H9 (cell line): ENCODE data around the gene PRKCD. TPM values are rescaled to one million over a fixed set of nuclear protein-coding genes. Genes with fewer than 3 reads are reported as not detected.

Source experiments
- DNase-seq: peaks from one replicate; pipeline ENCODE4 v3.0.0-alpha.2; 2017
- H2AFZ ChIP-seq: one replicate; pipeline ENCODE4 v1.6.1; 2013; ENCODE audit warnings: mild to moderate bottlenecking, low read length, control low read depth, moderate library complexity
- H2AK5ac ChIP-seq: 2 replicates; pipeline ENCODE4 v1.6.1; 2013; ENCODE audit warnings: low read length, control low read depth, mixed read lengths; ENCODE audit not compliant: insufficient read length
- H2BK120ac ChIP-seq: one replicate; pipeline ENCODE4 v1.6.1; 2013; ENCODE audit warnings: low read depth, mild to moderate bottlenecking, low read length, control low read depth, inconsistent platforms; ENCODE audit not compliant: poor library complexity, severe bottlenecking
- H2BK12ac ChIP-seq: 2 replicates; pipeline ENCODE4 v1.6.1; 2013; ENCODE audit warnings: low read length, control low read depth, mixed read lengths, low read depth; ENCODE audit not compliant: insufficient read length
- H2BK15ac ChIP-seq: 2 replicates; pipeline ENCODE4 v1.6.1; 2013; ENCODE audit warnings: low read depth, low read length, control low read depth
- H2BK20ac ChIP-seq: one replicate; pipeline ENCODE4 v1.6.1; 2013; ENCODE audit warnings: low read depth, mild to moderate bottlenecking, low read length, control low read depth, inconsistent platforms; ENCODE audit not compliant: poor library complexity, severe bottlenecking
- H2BK5ac ChIP-seq: 2 replicates; pipeline ENCODE4 v1.6.1; 2013; ENCODE audit warnings: low read length, control low read depth, mixed read lengths; ENCODE audit not compliant: insufficient read length
- H3K14ac ChIP-seq: 2 replicates; pipeline ENCODE4 v1.6.1; 2013; ENCODE audit warnings: low read length, control low read depth; ENCODE audit not compliant: insufficient read depth
- H3K18ac ChIP-seq: 2 replicates; pipeline ENCODE4 v1.6.1; 2013; ENCODE audit warnings: low read depth, mild to moderate bottlenecking, mixed read lengths, low read length, control low read depth; ENCODE audit not compliant: insufficient read length
- H3K23ac ChIP-seq: 2 replicates; pipeline ENCODE4 v1.6.1; 2013; ENCODE audit warnings: low read length, control low read depth, mixed read lengths, low read depth; ENCODE audit not compliant: insufficient read length
- H3K23me2 ChIP-seq: 2 replicates; pipeline ENCODE4 v1.6.1; 2013; ENCODE audit warnings: low read depth, mild to moderate bottlenecking, mixed read lengths, low read length, control low read depth; ENCODE audit not compliant: insufficient read length, poor library complexity, severe bottlenecking
- H3K27ac ChIP-seq: 2 replicates; pipeline ENCODE4 v1.5.1; 2013; ENCODE audit warnings: low read length, control low read depth, mixed read lengths, low read depth; ENCODE audit not compliant: insufficient read length
- H3K27me3 ChIP-seq: 2 replicates; pipeline ENCODE4 v1.6.1; 2013; ENCODE audit warnings: low read length, control low read depth, inconsistent platforms; ENCODE audit not compliant: insufficient read depth
- H3K4ac ChIP-seq: 2 replicates; pipeline ENCODE4 v1.6.1; 2013; ENCODE audit warnings: low read depth, mild to moderate bottlenecking, control low read depth, inconsistent platforms, low read length, moderate library complexity
- H3K4me1 ChIP-seq: 2 replicates; pipeline ENCODE4 v1.6.1; 2013; ENCODE audit warnings: low read length, control low read depth, inconsistent platforms; ENCODE audit not compliant: insufficient read depth
- H3K4me2 ChIP-seq: 2 replicates; pipeline ENCODE4 v1.6.1; 2013; ENCODE audit warnings: low read length, control low read depth, mixed read lengths; ENCODE audit not compliant: insufficient read length, insufficient read depth
- H3K56ac ChIP-seq: 2 replicates; pipeline ENCODE4 v1.6.1; 2013; ENCODE audit warnings: low read depth, mild to moderate bottlenecking, mixed read lengths, low read length, control low read depth; ENCODE audit not compliant: insufficient read length
- H3K79me1 ChIP-seq: 2 replicates; pipeline ENCODE4 v1.6.1; 2013; ENCODE audit warnings: low read depth, mild to moderate bottlenecking, moderate library complexity, low read length, control low read depth, inconsistent platforms; ENCODE audit not compliant: insufficient read depth, poor library complexity, severe bottlenecking
- H3K79me2 ChIP-seq: 2 replicates; pipeline ENCODE4 v1.6.1; 2013; ENCODE audit warnings: low read length, control low read depth, inconsistent platforms; ENCODE audit not compliant: insufficient read depth
- H3K9ac ChIP-seq: 2 replicates; pipeline ENCODE4 v1.6.1; 2013; ENCODE audit warnings: low read length, control low read depth, mixed read lengths; ENCODE audit not compliant: insufficient read length; ENCODE audit errors: extremely low read depth
- H3K9me3 ChIP-seq: one replicate; pipeline ENCODE4 v1.6.1; 2013; ENCODE audit warnings: low read depth, low read length, inconsistent platforms; ENCODE audit not compliant: control insufficient read depth
- H3T11ph ChIP-seq: one replicate; pipeline ENCODE4 v1.6.1; 2013; ENCODE audit warnings: mild to moderate bottlenecking, low read length, control low read depth, inconsistent platforms
- H4K20me1 ChIP-seq: one replicate; pipeline ENCODE4 v1.6.1; 2013; ENCODE audit not compliant: control insufficient read depth, insufficient read length, insufficient read depth
- H4K5ac ChIP-seq: 2 replicates; pipeline ENCODE4 v1.6.1; 2013; ENCODE audit warnings: low read depth, mild to moderate bottlenecking, mixed read lengths, low read length, control low read depth; ENCODE audit not compliant: insufficient read length
- H4K8ac ChIP-seq: replicated peaks from 2 replicates; pipeline ENCODE4 v1.6.1; 2013; ENCODE audit warnings: low read length, control low read depth, mixed read lengths, low read depth; ENCODE audit not compliant: insufficient read length
- H4K91ac ChIP-seq: 2 replicates; pipeline ENCODE4 v1.6.1; 2013; ENCODE audit warnings: low read depth, mild to moderate bottlenecking, moderate library complexity, mixed read lengths, low read length, control low read depth; ENCODE audit not compliant: insufficient read length
- H3K27ac Mint-ChIP-seq, 3 experiments: 2 replicates in 2 of 3; 3 replicates in 1 of 3; pipeline ENCODE4 v1.8.0; 2020 to 2021; ENCODE audit warnings: mixed read lengths in 3 of 3, mild to moderate bottlenecking in 1 of 3, moderate library complexity in 1 of 3
- H3K27me3 Mint-ChIP-seq: 2 replicates; pipeline ENCODE4 v1.8.0; 2021; ENCODE audit warnings: low read depth, mild to moderate bottlenecking, moderate library complexity, mixed read lengths
- H3K36me3 Mint-ChIP-seq, 3 experiments: 2 replicates in 2 of 3; 3 replicates in 1 of 3; pipeline ENCODE4 v1.8.0; 2020 to 2021; ENCODE audit warnings: low read depth in 3 of 3, mixed read lengths in 3 of 3; ENCODE audit not compliant: insufficient read depth in 1 of 3
- H3K4me1 Mint-ChIP-seq, 2 experiments: 2 replicates each; pipeline ENCODE4 v1.8.0; 2020; ENCODE audit warnings: mixed read lengths in 2 of 2
- H3K4me3 Mint-ChIP-seq, 2 experiments: 2 replicates in 1 of 2; 3 replicates in 1 of 2; pipeline ENCODE4 v1.8.0; 2020 to 2021; ENCODE audit warnings: mild to moderate bottlenecking in 2 of 2, mixed read lengths in 2 of 2, moderate library complexity in 1 of 2
- H3K9me3 Mint-ChIP-seq, 2 experiments: 2 replicates in 1 of 2; 3 replicates in 1 of 2; pipeline ENCODE4 v1.8.0; 2020; ENCODE audit warnings: mild to moderate bottlenecking in 2 of 2, mixed read lengths in 2 of 2, moderate library complexity in 1 of 2
- CTCF ChIP-seq: fragments of 200-600 bp; sonication (generic); conservative IDR thresholded peaks from 3 replicates; pipeline ENCODE4 v1.8.0; 2021; ENCODE audit warnings: antibody characterized with exemption, mild to moderate bottlenecking
- whole genome bisulfite sequencing: extraction: QIAGEN DNeasy Blood & Tissue Kit; methylation state at CpG from one replicate; pipeline ENCODE4 v1.1.7; 2013; ENCODE audit warnings: missing lambda C conversion rate, low lambda C conversion rate, mixed read lengths; ENCODE audit not compliant: insufficient read length; ENCODE audit errors: extremely low coverage; 5-methylcytosine and 5-hydroxymethylcytosine counted together
- total RNA-seq: library from RNA; stranded (reverse); gene quantifications from 2 replicates; pipeline ENCODE4 v1.2.1, GENCODE V29; 2021

PRKCD gene
- total RNA-seq, 1 experiment from 2014 or later, result 23.7 TPM

- H3K27ac Mint-ChIP-seq, result no peak overlapping the region
- H3K27me3 Mint-ChIP-seq, result peaks cover 6% of the 10 kb centered on the region
- H3K4me1 ChIP-seq, result no peaks in the 10 kb centered on the region; the same call in 1 of the 2 replicates
- H3K79me2 ChIP-seq, result no peaks in the 10 kb centered on the region
- no peak overlapping the region for H3K56ac ChIP-seq
- H3K4ac ChIP-seq, result no peak overlapping the region
- H3K18ac ChIP-seq, result no peak overlapping the region
- H2BK20ac ChIP-seq, result no peak overlapping the region
- H4K91ac ChIP-seq, result no peak overlapping the region
- no peak for TF ChIP-seq CTCF
- no peak overlapping the region for H3K27ac ChIP-seq
- no peak overlapping the region for H3K23ac ChIP-seq
- H2BK120ac ChIP-seq, result no peak overlapping the region
- H3K36me3 Mint-ChIP-seq, result peaks cover 18 to 39% (median 25%) of the 10 kb centered on the region in 3 experiments; a peak in 6 of 7 replicates
- no peaks in the 10 kb centered on the region for H3K9me3 ChIP-seq
- H3K4me1 Mint-ChIP-seq, result peaks cover 0 to 5% of the 10 kb centered on the region in 2 experiments
- H3K4me3 Mint-ChIP-seq, result no peak overlapping the region
- no peak overlapping the region for H2AK5ac ChIP-seq
- no peak overlapping the region for H3K4me2 ChIP-seq
- H2AFZ ChIP-seq, result no peak overlapping the region
- no CpG with 5 or more reads among the region's 4 CpGs for WGBS
- no peaks in the 10 kb centered on the region for H3K9me3 Mint-ChIP-seq
- no peak overlapping the region for H3K14ac ChIP-seq
- H3K9ac ChIP-seq, result no peak overlapping the region
- no peaks in the 10 kb centered on the region for H3K23me2 ChIP-seq
- H2BK15ac ChIP-seq, result no peak overlapping the region
- H4K20me1 ChIP-seq, result no peaks in the 10 kb centered on the region
- H2BK12ac ChIP-seq, result no peak overlapping the region
- H3K79me1 ChIP-seq, result no peaks in the 10 kb centered on the region
- no peak for DNase-seq
- no peaks in the 10 kb centered on the region for H3K27me3 ChIP-seq
- no peak overlapping the region for H4K8ac ChIP-seq
- no peak overlapping the region for H2BK5ac ChIP-seq
- H4K5ac ChIP-seq, result no peak overlapping the region
- H3T11ph ChIP-seq, result no peak overlapping the region
These were observed 60.3 kb downstream of the PRKCD start for GRCh38 chr3:53221345-53221744.
